NOMO-1 treated with DMSO at 0.1 percent for 48 hours (cell line): ENCODE measurements around the gene REXO4.

Experiments
- DNase-seq: peaks from one replicate; lab custom pipeline; 2025; ENCODE audit not compliant: unreplicated experiment; lab: John Stamatoyannopoulos, UW

REXO4 gene, protein sequence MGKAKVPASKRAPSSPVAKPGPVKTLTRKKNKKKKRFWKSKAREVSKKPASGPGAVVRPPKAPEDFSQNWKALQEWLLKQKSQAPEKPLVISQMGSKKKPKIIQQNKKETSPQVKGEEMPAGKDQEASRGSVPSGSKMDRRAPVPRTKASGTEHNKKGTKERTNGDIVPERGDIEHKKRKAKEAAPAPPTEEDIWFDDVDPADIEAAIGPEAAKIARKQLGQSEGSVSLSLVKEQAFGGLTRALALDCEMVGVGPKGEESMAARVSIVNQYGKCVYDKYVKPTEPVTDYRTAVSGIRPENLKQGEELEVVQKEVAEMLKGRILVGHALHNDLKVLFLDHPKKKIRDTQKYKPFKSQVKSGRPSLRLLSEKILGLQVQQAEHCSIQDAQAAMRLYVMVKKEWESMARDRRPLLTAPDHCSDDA

DNA sequence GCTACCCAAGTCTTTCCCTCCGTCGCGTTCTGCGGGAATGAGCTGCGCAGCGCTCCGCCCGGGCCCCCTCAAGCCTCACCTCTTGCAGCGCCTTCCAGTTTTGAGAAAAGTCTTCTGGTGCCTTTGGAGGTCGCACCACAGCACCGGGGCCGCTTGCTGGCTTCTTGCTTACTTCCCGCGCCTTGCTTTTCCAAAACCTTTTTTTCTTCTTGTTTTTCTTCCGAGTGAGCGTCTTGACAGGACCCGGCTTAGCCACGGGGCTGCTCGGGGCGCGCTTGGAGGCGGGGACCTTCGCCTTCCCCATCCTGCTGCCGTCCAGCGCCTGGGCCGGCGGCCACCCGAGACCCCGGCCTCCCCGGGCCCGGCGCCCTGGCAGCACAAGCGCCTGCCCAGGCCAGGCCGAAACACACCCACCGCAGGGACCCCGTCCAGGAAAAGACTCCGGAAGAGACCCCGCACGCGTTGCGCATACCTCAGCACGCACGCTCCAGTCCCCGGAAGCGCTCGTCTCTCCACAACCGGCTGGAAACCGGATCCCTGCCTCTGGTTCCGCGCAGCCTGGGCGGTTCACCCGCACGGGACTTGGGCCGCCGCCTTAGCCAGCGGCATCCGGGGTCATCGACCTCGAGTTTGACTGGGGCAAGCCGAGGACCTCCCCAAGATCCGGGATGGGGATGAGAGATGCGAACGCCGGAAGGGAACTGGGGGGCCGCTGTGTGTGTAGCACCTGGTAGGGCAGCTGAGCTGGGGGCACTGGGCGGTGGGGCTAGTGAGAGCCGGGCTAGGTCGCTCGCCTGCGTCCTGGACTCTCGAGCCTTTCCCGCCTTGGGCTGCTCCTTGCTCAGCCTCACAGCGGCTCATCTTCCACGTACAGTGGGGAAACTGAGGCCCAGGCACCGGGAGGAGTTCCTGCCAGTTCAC lies at the start of gene REXO4:
REXO4 (minus strand) TSS at position 470 of the 921 bp plus-strand sequence; CDS start at position 304, 166 bp downstream.
- peak; percentile 83 for DNase-seq

DNA sequence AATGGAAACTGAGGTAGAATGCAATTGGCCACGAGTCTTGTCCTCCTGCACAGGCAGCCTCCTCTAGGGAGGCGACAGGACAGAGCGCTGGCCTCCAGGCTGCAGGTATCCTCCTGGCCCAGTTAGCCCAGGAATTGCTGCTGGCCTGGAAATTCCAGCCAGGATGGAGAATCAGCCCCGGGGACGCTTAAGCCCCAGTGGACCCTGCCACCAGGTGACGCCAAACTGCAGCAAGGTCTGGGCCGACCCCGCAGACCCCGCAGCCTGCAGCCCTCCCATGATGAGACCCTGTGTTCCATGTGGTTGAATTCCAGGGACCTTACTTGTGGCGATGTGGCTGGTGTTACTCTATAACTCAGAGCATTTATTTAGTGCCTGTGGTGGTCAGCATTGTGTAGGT lies 49.3 kb upstream of the REXO4 start:
- DNase-seq = no peak

DNA sequence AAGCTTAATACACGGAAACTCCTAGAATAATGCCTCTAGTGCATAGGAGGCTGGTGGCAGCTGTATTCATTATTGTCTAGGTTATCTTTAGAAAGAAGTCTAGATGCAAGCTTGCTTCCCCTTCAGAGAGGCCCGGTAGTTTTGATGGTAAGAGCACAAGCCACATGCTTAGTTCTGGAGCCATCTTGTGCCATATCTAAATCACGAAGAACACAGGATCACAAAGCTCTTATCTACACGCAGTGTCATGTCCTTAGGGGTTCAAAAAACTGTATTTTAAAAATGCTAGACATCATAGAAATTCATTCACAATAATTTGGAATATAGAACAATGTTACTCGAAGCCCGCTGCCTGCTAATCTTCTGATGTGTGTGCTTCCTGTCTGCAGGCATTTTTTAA lies 48.2 kb upstream of the REXO4 start:
- DNase-seq = no peak

DNA sequence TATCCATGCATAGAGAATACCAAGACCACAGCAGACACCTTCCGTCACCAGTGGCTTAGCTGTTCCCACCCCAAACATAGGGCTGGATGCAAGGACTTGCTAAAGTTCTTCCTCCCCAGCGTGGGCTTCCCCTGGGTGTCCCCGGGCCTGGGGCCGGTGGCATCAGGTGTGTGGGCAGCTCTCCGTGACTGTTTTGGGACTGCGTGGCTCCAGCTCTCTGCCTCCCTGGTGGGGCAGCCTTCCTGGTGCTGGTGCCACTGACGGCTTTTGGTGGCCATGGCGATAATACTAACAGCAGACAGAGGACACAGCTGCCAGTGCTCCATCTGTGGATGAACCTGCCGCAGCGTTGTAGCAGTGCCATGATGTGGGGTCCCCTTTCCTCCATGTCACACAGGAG lies 46.8 kb upstream of the REXO4 start:
- DNase-seq = no peak

DNA sequence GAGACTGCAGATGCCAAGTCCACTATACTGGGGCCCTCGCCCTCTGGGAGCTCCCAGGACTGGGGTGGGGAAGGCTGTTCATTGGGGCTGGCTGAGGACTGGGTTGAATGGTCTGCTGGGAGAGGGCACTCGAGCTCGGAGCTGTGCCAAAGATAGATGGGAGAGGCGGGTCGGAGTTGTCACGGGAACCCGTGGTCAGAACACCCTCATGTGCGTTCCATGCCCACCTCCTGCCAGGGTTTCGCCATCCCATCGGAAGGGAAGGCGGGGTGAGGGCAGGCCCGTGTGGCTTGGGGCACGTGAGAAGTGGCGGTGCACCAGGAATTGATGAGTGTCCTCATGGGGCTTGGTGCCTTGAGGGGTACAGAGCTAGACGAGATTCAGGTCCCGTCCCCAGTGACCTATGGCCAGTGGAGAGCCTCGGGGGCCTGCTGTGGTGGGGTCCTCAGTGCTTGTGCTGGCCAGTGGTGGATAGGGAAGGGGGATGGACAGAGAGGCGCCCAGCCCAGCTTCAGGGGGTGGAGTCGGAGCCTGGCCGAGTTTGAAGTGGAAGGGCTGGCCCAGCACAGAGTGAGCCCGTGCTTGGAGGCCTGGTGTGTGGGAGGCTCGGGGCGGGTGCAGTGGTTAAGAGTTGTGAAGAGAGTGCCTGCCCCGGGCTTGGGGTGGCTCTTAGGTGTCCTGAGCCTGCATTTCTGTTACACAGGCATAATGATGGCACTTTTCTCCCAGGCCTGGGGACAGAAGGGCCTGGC lies 46.2 kb upstream of the REXO4 start:
- DNase-seq = no peak

DNA sequence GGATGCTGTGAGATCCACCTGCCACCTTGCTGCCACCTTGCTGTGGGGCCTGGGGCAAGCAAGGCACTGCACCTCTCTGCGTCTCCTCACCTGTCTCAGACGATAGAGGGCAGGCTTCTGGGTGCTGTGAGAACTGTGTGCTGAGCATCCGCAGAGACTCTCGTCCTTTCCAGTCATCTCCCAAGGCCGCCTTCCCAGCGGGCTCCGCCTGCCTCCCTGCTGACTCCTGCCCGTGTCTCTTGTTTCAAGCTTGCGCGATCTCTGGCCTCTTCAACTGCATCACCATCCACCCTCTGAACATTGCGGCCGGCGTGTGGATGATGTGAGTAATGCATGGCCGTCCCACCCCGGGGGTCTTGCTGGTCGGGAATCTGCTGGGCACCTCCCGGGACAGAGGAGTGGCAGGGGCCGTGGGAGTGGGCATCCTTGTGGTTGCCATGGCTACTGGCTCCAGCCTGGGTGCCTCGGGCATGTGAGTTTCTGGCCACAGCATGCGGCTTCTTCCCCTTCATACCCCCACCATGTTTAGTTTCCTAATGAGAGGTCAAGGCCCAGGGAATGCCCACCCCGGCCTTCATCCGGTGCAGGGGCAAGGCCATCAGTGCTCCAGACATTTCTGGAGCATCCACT lies 45.5 kb upstream of the REXO4 start:
- no peak for DNase-seq

DNA sequence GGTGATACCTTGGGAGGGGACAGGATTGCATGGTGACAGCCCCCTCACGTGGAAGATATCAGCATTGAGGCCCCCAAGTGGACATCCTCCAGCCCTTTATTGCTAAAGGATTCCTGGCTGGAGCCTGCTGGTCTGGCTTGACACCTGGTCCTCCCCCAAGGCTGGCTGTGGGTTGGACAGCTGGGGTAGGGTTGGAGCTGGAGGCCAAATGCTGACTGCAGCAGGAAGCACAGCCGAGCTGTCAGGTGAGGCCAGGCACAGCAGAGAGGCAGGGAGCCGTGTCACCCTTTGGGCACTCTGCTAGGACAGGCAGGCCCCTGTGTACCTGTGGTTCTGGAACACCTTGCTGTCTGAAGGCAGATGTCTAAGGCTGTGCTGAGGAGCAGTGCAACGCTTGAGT lies 44.2 kb upstream of the REXO4 start:
- no peak for DNase-seq

DNA sequence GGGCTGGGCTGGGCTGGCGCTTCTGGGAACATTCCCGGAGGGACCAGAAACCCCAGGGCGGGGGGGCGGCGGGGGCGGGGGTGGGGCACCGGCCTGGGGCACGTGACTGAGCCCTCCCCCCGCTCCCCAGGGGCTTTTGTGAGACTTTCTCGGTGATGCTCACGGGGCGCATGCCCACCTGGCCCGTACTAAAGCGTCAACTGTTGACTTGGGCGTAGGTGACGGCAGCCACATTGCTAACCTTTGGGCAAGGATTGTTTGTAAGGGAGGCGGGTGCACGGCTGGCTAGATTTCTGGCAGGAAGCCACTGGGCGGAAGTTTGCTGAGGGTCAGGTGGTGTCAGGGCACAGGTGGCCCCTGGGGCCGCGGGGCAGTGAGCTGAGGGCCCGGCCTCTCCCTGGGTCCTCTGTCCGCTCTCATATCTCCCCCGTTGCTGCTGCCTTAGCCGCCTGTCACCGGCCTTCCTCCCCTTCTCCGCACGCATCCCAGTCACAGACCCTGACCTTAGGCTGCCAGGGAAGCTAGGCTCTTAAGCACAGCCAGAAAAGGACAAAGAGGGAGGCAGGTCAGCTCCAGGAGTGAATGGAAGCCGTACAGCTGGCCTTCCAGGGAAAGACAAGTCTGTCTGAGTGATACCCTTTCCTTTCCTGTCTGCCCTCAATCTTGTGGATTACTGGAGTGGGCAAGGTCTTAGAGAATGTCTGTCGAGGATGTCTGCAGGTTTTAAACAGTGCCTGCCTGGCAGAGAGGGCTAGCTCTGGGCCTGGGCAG lies 42.8 kb upstream of the REXO4 start:
- DNase-seq = no peak

DNA sequence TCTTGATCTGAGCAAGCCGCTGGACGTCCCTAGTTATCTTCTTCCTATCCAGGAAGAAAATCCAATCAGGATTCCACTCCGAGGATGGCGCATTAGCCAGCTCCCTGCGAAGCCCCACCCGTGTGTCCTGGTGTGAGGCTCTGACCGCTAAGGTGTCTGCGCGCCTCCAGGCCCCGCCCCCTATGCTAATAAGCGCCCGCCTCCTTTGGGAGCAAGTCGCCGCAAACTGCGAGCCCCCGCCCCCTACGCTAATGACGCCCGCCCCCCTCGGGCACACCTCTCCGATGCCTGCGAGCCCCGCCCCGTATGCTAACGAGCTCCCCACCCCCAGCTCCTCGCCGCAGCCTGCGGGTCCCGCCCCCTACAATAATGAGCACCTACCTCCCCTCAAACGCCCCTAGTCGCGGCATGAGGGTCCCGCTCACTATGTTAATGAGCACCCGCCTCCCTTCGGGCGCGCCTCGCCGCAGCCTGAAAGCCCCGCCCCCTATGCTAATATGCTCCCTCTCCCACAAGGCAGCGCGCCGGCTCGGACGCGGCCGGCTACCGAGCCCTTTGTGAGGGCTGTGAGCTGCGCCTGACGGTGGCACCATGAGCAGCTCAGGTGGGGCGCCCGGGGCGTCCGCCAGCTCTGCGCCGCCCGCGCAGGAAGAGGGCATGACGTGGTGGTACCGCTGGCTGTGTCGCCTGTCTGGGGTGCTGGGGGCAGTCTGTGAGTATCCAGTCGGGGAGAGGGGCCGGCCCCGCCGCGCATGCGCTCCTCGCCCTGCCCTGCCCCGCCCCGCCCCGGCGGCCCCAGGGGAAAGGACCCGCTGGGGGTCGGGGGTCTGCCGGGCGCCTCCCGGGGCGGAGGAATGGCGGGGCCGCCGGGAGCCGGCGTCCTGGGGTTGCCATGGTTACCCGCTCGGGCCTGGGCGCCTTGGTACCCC lies 41.9 kb upstream of the REXO4 start, which contains the start of gene CACFD1:
CACFD1 (plus strand) TSS at position 503 of the 929 bp plus-strand sequence; CDS start at position 592, 89 bp downstream.
- DNase-seq = peak; percentile 96

DNA sequence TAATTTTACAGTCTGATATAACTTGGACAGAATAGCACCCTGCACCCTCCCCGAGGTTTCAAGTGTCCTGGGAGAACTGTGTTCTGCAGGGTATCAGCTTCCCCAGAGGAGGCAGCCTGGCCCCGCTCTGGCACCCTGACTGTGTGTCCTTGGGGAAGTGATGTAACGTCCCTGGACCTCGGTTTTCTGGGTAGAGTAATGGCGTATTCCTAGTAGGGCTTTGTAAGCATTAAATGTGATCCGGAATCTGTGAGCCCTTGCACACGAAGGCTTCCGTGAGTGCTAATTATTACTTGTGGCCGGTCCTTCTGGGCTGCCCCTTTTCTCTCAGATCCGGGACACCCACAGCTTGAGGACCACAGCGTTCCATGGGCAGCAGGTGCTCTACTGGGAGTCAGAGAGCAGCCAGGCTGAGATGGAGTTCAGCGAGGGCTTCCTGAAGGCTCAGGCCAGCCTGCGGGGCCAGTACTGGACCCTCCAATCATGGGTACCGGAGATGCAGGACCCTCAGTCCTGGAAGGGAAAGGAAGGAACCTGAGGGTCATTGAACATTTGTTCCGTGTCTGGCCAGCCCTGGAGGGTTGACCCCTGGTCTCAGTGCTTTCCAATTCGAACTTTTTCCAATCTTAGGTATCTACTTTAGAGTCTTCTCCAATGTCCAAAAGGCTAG lies 41.0 kb upstream of the REXO4 start:
- DNase-seq = no peak

DNA sequence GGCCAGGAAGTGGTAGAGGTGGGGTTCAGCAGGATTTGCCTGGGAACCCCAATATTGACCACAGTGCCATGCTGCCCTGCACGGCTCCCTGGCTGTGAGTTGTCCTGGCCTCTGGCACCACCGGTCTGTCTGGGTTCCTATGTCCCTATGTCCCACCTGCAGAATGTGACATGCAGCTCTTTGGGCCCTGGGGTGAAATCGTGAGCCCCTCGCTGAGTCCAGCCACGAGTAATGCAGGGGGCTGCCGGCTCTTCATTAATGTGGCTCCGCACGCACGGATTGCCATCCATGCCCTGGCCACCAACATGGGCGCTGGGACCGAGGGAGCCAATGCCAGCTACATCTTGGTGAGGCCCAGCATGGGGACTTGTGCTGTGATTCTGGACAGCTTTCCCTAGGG lies 39.9 kb upstream of the REXO4 start:
- DNase-seq = no peak

DNA sequence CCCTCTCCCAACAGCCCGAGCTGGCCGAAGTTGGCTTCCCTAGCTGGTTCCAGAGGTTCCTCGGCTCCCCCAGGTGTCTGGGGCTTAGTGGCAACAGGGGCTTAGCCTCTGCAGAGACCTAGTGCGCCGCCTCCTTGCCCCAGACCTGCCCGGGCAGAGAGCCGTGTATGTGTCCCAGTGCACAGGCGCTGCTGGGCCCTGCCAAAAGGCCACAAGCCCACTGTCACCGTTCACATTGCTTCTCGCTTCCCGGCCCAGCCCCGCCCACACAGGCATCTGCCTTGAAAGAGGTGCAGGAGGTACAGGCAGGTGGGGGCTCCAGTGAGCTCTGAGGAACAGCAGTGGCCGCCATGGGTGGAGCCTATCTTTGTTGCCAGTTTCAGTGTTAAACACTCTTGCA lies 39.4 kb upstream of the REXO4 start:
- DNase-seq = no peak

DNA sequence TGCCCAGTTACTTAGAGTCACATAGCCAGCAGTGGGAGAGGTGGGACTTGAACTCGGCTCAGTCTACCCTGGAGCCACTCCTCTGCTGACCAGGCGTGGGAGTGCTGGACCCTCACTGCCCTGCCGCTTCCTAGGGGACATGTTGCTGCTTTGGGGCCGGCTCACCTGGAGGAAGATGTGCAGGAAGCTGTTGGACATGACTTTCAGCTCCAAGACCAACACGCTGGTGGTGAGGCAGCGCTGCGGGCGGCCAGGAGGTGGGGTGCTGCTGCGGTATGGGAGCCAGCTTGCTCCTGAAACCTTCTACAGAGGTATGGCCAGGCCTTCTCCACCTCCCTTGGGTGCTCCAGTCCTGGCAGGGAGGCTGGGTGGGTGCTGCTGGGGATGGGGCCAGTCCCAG lies 38.6 kb upstream of the REXO4 start:
- no peak for DNase-seq

DNA sequence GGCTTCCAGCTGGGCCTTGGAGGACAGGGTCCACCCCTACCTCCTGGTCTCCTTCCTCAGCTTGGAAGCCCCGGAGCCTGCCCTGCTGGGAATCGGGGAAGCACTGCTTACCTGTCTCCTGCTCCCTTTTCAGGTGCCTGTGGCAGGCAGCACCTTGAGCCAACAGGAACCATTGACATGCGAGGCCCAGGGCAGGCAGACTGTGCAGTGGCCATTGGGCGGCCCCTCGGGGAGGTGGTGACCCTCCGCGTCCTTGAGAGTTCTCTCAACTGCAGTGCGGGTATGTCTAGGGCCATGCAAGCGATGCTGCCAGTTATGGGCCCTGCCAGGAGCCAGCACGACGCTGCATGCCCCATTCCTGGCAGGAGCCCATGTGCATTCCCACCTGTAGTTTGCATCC lies 38.1 kb upstream of the REXO4 start:
- DNase-seq = no peak

DNA sequence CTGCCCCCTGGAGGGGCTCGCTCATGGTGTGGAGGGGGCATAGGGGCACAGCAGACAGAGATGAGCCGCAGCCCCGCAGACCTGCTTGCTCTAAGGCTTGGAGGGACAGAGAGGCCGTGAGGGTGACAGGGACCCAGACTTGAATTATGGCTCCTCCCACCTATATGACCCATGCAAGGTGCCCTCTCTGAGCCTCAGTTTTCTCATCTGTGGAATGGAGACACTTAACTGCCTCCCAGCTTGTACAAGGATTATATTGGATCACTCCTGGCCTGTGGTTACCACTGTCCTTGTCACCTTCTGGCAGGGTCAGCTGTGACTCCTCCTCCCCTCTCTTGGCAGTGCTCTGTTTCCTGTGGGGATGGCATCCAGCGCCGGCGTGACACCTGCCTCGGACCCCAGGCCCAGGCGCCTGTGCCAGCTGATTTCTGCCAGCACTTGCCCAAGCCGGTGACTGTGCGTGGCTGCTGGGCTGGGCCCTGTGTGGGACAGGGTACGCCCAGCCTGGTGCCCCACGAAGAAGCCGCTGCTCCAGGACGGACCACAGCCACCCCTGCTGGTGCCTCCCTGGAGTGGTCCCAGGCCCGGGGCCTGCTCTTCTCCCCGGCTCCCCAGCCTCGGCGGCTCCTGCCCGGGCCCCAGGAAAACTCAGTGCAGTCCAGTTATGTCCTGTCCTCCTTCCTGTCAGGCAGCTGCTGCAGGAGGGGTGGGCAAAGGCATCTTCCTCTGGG lies 37.3 kb upstream of the REXO4 start:
- DNase-seq = no peak

DNA sequence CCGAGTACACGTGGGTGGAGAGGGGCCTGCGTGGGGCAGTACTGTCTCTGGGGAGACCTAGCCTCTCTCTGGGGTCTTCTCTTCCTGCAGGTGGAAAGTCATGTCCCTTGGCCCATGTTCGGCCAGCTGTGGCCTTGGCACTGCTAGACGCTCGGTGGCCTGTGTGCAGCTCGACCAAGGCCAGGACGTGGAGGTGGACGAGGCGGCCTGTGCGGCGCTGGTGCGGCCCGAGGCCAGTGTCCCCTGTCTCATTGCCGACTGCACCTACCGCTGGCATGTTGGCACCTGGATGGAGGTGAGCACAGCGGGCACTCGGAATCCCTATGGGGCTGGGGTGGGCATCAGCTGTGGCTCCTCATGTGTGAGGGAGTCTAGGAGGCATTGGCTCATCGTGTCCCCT lies 36.5 kb upstream of the REXO4 start:
- no peak for DNase-seq

DNA sequence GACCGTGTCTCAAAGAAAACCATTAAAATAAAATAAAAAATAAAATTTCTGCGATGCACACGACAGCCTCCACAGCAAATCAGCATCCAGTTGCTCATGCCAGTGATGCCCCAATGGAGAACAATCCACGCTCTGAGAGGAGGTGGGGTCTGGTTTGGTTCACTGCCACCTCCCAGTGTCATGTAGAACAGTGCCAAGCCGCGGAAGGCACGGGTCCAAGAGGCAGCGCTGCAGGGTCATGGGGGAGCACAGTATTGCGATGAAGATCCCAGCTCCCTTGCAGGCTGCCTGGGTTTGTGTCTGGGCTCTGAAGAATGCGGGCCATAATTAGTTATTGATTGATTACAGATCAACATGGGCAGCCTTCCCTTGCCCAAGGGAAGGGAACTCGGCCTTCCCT lies 35.8 kb upstream of the REXO4 start:
- DNase-seq = no peak

DNA sequence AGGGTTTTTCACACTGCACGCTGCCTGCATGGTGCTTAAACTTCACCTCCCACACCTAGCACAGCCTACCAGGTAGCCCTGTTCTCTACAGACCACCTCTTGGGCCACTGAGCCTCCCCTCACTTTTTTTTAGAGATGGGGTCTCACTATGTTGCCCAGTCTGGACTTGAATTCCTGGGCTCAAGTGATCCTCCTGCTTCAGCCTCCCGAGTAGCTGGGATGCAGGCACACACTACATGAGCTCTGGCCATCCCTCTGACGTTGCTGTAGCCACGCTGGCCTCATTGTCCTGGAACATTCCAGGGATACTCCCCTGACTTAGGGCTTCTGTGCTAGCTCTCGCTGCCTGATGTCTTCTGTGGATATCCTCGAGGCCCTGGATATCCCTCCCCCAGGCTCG lies 34.8 kb upstream of the REXO4 start:
- DNase-seq = no peak
